Neuronal stem cell (in vitro differentiated cells): Measurements from ENCODE around the gene RND2.

Source experiments
- DNase-seq: peaks from one replicate; pipeline ENCODE4 v3.0.0-alpha.2; 2013; ENCODE audit warnings: low spot score
- H2AFZ ChIP-seq: one replicate; pipeline ENCODE4 v1.6.1; 2013; ENCODE audit warnings: mild to moderate bottlenecking, low read length, inconsistent platforms
- H2AK5ac ChIP-seq: 2 replicates; pipeline ENCODE4 v1.6.1; 2013; ENCODE audit warnings: low read depth, mild to moderate bottlenecking, inconsistent platforms, low read length, moderate library complexity, mixed read lengths
- H2BK120ac ChIP-seq: 2 replicates; pipeline ENCODE4 v1.6.1; 2013; ENCODE audit warnings: low read depth, mild to moderate bottlenecking, inconsistent platforms, low read length, moderate library complexity, mixed read lengths
- H2BK12ac ChIP-seq: one replicate; pipeline ENCODE4 v1.6.1; 2013; ENCODE audit warnings: low read length, inconsistent platforms
- H2BK15ac ChIP-seq: 2 replicates; pipeline ENCODE4 v1.6.1; 2013; ENCODE audit warnings: mild to moderate bottlenecking, low read length, inconsistent platforms, mixed read lengths
- H2BK5ac ChIP-seq: one replicate; pipeline ENCODE4 v1.6.1; 2013; ENCODE audit warnings: inconsistent platforms, mild to moderate bottlenecking, low read length, moderate library complexity
- H3K14ac ChIP-seq: one replicate; pipeline ENCODE4 v1.6.1; 2013; ENCODE audit warnings: low read length, inconsistent platforms
- H3K18ac ChIP-seq: 2 replicates; pipeline ENCODE4 v1.6.1; 2013; ENCODE audit warnings: low read length, inconsistent platforms
- H3K23ac ChIP-seq: 2 replicates; pipeline ENCODE4 v1.6.1; 2013; ENCODE audit warnings: low read depth, mild to moderate bottlenecking, mixed read lengths, low read length, inconsistent platforms; ENCODE audit not compliant: poor library complexity
- H3K27ac ChIP-seq: replicated peaks from 3 replicates; pipeline ENCODE4 v1.5.1; 2013; ENCODE audit warnings: low read length, inconsistent platforms
- H3K27me3 ChIP-seq, 3 experiments: 2 replicates each; pipeline ENCODE4 v1.6.1; 2013; ENCODE audit warnings: low read length in 3 of 3, mild to moderate bottlenecking in 2 of 3, inconsistent platforms in 1 of 3, low read depth in 1 of 3, mixed read lengths in 1 of 3, moderate library complexity in 1 of 3; ENCODE audit not compliant: control insufficient read depth in 3 of 3, insufficient read depth in 3 of 3
- H3K36me3 ChIP-seq, 2 donors: replicated peaks in 1 of 2; 2 replicates each; pipeline ENCODE4 v1.6.1; 2013; ENCODE audit warnings: low read length in 2 of 2; ENCODE audit not compliant: control insufficient read depth in 2 of 2, insufficient read depth in 2 of 2
- H3K4ac ChIP-seq: 2 replicates; pipeline ENCODE4 v1.6.1; 2013; ENCODE audit warnings: inconsistent platforms, mild to moderate bottlenecking, low read length, moderate library complexity
- H3K4me1 ChIP-seq, 2 donors: 1 replicate in 1 of 2; 2 replicates in 1 of 2; pipeline ENCODE4 v1.6.1; 2013; ENCODE audit warnings: low read length in 2 of 2, low read depth in 1 of 2; ENCODE audit not compliant: control insufficient read depth in 2 of 2, insufficient read depth in 1 of 2
- H3K4me2 ChIP-seq: one replicate; pipeline ENCODE4 v1.6.1; 2013; ENCODE audit warnings: mild to moderate bottlenecking, low read length, inconsistent platforms; ENCODE audit not compliant: insufficient read depth, poor library complexity, severe bottlenecking
- H3K4me3 ChIP-seq, 2 donors: 2 replicates each; pipeline ENCODE4 v1.5.1; 2013; ENCODE audit warnings: low read length in 2 of 2, mild to moderate bottlenecking in 2 of 2, inconsistent platforms in 1 of 2, moderate library complexity in 1 of 2
- H3K79me1 ChIP-seq: one replicate; pipeline ENCODE4 v1.6.1; 2013; ENCODE audit warnings: low read depth, mild to moderate bottlenecking, inconsistent platforms, low read length, moderate library complexity
- H3K9ac ChIP-seq: one replicate; pipeline ENCODE4 v1.6.1; 2013; ENCODE audit warnings: mild to moderate bottlenecking, low read depth, low read length, inconsistent platforms; ENCODE audit not compliant: poor library complexity
- H3K9me3 ChIP-seq, 2 donors: replicated peaks in 1 of 2; 2 replicates each; pipeline versions ENCODE3 to v1.6.1; 2013; ENCODE audit warnings: low read length in 2 of 2, mild to moderate bottlenecking in 2 of 2, inconsistent platforms in 1 of 2, low read depth in 1 of 2, mixed read lengths in 1 of 2, moderate library complexity in 1 of 2; ENCODE audit not compliant: control insufficient read depth in 2 of 2, insufficient read depth in 1 of 2
- H4K8ac ChIP-seq: one replicate; pipeline ENCODE4 v1.6.1; 2013; ENCODE audit warnings: low read depth, mild to moderate bottlenecking, inconsistent platforms, low read length, moderate library complexity
- H4K91ac ChIP-seq: one replicate; pipeline ENCODE4 v1.6.1; 2013; ENCODE audit warnings: low read length, low read depth, mild to moderate bottlenecking, inconsistent platforms; ENCODE audit not compliant: poor library complexity
- WGBS, 2 donors: extraction: QIAGEN DNeasy Blood & Tissue Kit; methylation state at CpG; one replicate each; pipeline ENCODE4 v1.1.7; 2013; ENCODE audit warnings: missing lambda C conversion rate in 2 of 2, mixed read lengths in 1 of 2; ENCODE audit not compliant: insufficient read length in 2 of 2, insufficient replicate concordance in 1 of 2; ENCODE audit errors: extremely low coverage in 2 of 2; 5-methylcytosine and 5-hydroxymethylcytosine counted together

Gene RND2

DNA sequence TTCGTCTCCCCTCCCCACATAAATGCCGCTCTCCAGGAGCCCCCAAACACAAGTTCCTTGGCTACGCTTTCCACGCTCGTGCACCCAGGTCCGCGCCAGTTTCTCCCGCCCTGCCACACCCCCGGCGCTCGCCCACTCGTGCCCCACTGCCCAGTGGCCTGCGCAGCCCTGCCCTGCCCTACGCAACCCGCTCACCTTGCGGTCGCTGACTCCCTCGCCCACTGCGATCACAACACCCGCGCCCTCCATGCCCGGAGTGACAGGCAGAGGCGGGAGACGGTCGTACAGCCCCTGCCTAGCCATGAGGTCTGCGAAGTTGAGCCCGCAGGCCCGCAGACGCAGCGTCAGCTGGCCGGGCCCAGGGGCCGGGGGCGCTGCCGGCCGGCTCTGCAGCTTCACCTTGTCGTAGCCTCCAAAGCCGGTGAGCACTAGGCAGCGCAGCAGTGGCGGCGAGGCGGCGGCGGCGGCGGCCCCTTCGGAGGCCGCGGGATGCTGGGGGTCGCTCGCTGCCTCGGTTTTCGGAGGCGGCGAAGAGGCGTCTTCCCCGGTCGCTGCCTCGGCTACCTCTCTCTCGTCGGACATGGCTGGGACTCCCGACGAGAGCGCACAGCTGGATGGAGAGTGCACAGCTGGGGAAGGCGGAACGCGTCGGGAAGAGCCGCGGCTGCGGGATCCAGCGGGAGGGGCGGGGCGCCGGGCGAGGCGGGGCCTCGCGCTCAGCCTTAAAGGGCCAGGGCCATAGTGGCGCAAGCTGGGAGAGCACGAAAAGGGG lies 3.1 kb upstream of the RND2 start, which contains the start of gene VAT1:
Gene VAT1, minus strand, starts transcription at position 645 of the 772 bp plus-strand sequence. Its CDS starts 63 bp downstream, at position 582.
- Histone ChIP-seq H3K4me2 (peak within 1 kb of the TSS; percentile 83), H3K27me3 (no peaks in the 10 kb centered on the region), H3K4me1 (peaks cover 18 to 45% of the 10 kb centered on the region in 2 donors), H2BK12ac (peak within 1 kb of the TSS; percentile 1), H3K36me3 (peaks cover 0 to 3% of the 10 kb centered on the region in 2 donors), H3K4ac (no peak within 1 kb of the TSS), H3K9ac (peak within 1 kb of the TSS; percentile 97), H2BK120ac (no peak within 1 kb of the TSS), H3K27ac (peak within 1 kb of the TSS; percentile 57), H2BK5ac (peak within 1 kb of the TSS; percentile 85), H3K14ac (peak within 1 kb of the TSS; percentile 95), H3K18ac (peak within 1 kb of the TSS; percentile 25), H2BK15ac (peak within 1 kb of the TSS; percentile 2), H4K8ac (no peak within 1 kb of the TSS), H3K9me3 (no peaks in the 10 kb centered on the region), H2AFZ (peak within 1 kb of the TSS; percentile 98), H3K4me3 (peak within 1 kb of the TSS; percentile 89 to 97), H3K79me1 (peaks cover 11% of the 10 kb centered on the region), H4K91ac (no peak within 1 kb of the TSS), H3K23ac (peak within 1 kb of the TSS; percentile 87), H2AK5ac (peak within 1 kb of the TSS; percentile 20)
- no CpG with 5 or more reads among the region's 80 CpGs for WGBS, 2 donors
- DNase-seq, result peak; percentile 71

GRCh38 chr17:43025290-43025657 lies 243 bp downstream of the RND2 start:
- H3K36me3 ChIP-seq, result peaks cover 0 to 12% of the 10 kb centered on the region in 2 donors
- peak overlapping the region; percentile 93 for H2BK12ac ChIP-seq
- WGBS, 2 donors, result no CpG with 5 or more reads among the region's 27 CpGs
- peak overlapping the region; percentile 97 for H3K14ac ChIP-seq
- H4K91ac ChIP-seq, result no peak overlapping the region
- peak overlapping the region; percentile 96 for H2BK5ac ChIP-seq
- peaks cover 3% of the 10 kb centered on the region for H3K79me1 ChIP-seq
- peak overlapping the region; percentile 91 for H2AFZ ChIP-seq
- H3K18ac ChIP-seq, result peak overlapping the region; percentile 97
- peaks cover 19 to 26% of the 10 kb centered on the region in 2 donors for H3K4me1 ChIP-seq
- peak overlapping the region; percentile 57 for H3K4me2 ChIP-seq
- H2AK5ac ChIP-seq, result peak overlapping the region; percentile 95
- no peak overlapping the region for H3K4ac ChIP-seq
- H2BK15ac ChIP-seq, result peak overlapping the region; percentile 53
- peaks cover 0 to 1% of the 10 kb centered on the region in 2 donors for H3K9me3 ChIP-seq
- peak overlapping the region; percentile 95 for H3K9ac ChIP-seq
- H3K4me3 ChIP-seq, result peak overlapping the region; percentile 57 to 93
- H4K8ac ChIP-seq, result no peak overlapping the region
- H3K27ac ChIP-seq, result peak overlapping the region; percentile 66
- no peaks in the 10 kb centered on the region for H3K27me3 ChIP-seq
- DNase-seq, result no peak
- no peak overlapping the region for H2BK120ac ChIP-seq
- peak overlapping the region; percentile 78 for H3K23ac ChIP-seq

GRCh38 chr17:43025766-43026537 lies 921 bp downstream of the RND2 start:
- DNase-seq, result no peak
- peak overlapping the region; percentile 53 for H2BK15ac ChIP-seq
- no peak overlapping the region for H3K27ac ChIP-seq

DNA sequence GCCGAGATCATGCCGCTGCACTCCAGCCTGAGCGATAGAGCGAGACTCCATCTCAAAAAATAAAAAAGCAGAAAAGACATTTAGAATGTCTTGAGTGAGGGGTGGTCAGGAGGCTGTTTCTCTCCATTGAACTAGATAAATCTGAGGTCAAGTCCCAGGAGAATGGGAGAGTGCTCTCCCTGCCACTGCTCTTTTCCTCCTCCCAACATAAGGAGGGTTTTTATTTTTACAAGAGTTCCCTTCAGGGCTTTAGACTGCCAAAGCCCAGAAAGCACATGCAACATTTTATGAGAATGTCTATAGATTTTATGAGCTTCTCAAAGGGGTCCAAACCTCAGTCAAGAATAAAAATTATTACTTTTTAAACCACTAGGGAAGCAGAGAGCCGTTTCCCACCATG lies 1.6 kb downstream of the RND2 start:
- no peak overlapping the region for H3K27ac ChIP-seq
- no peak overlapping the region for H2BK120ac ChIP-seq
- WGBS, 2 donors, result no CpG with 5 or more reads among the region's 5 CpGs
- H3K27me3 ChIP-seq, result no peaks in the 10 kb centered on the region
- peak overlapping the region; percentile 56 for H2BK5ac ChIP-seq
- no peaks in the 10 kb centered on the region for H3K79me1 ChIP-seq
- H3K4me3 ChIP-seq, result no peak overlapping the region
- peaks cover 0 to 12% of the 10 kb centered on the region in 2 donors for H3K36me3 ChIP-seq
- H3K4me2 ChIP-seq, result no peak overlapping the region
- H2BK15ac ChIP-seq, result no peak overlapping the region
- no peak overlapping the region for H2AK5ac ChIP-seq
- H4K91ac ChIP-seq, result no peak overlapping the region
- H2AFZ ChIP-seq, result no peak overlapping the region
- H3K4ac ChIP-seq, result no peak overlapping the region
- no peak overlapping the region for H3K14ac ChIP-seq
- H3K18ac ChIP-seq, result no peak overlapping the region
- H2BK12ac ChIP-seq, result no peak overlapping the region
- no peak overlapping the region for H4K8ac ChIP-seq
- peaks cover 18 to 19% of the 10 kb centered on the region in 2 donors for H3K4me1 ChIP-seq
- H3K9ac ChIP-seq, result no peak overlapping the region
- DNase-seq, result no peak
- peaks cover 0 to 1% of the 10 kb centered on the region in 2 donors for H3K9me3 ChIP-seq
- H3K23ac ChIP-seq, result no peak overlapping the region

More at GRCh38 chr17:43025766-43026537, 921 bp downstream of the RND2 start:
- Histone ChIP-seq H3K4me1 (peaks cover 19 to 23% of the 10 kb centered on the region in 2 donors), H4K91ac (no peak overlapping the region), H3K4me2 (peak overlapping the region; percentile 57), H3K79me1 (peaks cover 3% of the 10 kb centered on the region), H3K4me3 (peak overlapping the region; percentile 57 to 93), H3K36me3 (peaks cover 0 to 12% of the 10 kb centered on the region in 2 donors), H2AFZ (peak overlapping the region; percentile 91), H2AK5ac (peak overlapping the region; percentile 95), H2BK5ac (peak overlapping the region; percentile 96), H3K9ac (peak overlapping the region; percentile 95), H2BK120ac (no peak overlapping the region), H3K4ac (no peak overlapping the region), H2BK12ac (no peak overlapping the region), H3K14ac (no peak overlapping the region), H4K8ac (no peak overlapping the region), H3K23ac (no peak overlapping the region), H3K27me3 (no peaks in the 10 kb centered on the region), H3K18ac (peak overlapping the region; percentile 97), H3K9me3 (peaks cover 0 to 1% of the 10 kb centered on the region in 2 donors)
- no CpG with 5 or more reads among the region's 16 CpGs for WGBS, 2 donors
